Raji (cell line): ENCODE measurements around the gene CTBP1.

Experiments
- POLR2A ChIP-seq: IDR thresholded peaks from 2 replicates; pipeline ENCODE4 v1.6.1; 2011; ENCODE audit warnings: low read depth, low read length, control low read depth; ENCODE audit not compliant: insufficient read depth

CTBP1 gene

GRCh38 chr4:1225272-1226143 lies 23.4 kb downstream of the CTBP1 start:
- TF ChIP-seq POLR2A = no peak

GRCh38 chr4:1223841-1224809 lies 24.8 kb downstream of the CTBP1 start:
- no peak for TF ChIP-seq POLR2A

GRCh38 chr4:1222938-1223690 lies 25.8 kb downstream of the CTBP1 start:
- TF ChIP-seq POLR2A = no peak

GRCh38 chr4:1222036-1222789 lies 26.7 kb downstream of the CTBP1 start:
- TF ChIP-seq POLR2A = no peak

- TF ChIP-seq POLR2A = no peak
Measured at GRCh38 chr4:1221155-1221870, 27.6 kb downstream of the CTBP1 start.

- TF ChIP-seq POLR2A = no peak
Measured at GRCh38 chr4:1220566-1220965, 28.4 kb downstream of the CTBP1 start.

GRCh38 chr4:1219566-1219950 lies 29.4 kb downstream of the CTBP1 start:
- no peak for TF ChIP-seq POLR2A

GRCh38 chr4:1218634-1219565 lies 30.0 kb downstream of the CTBP1 start:
- TF ChIP-seq POLR2A = no peak

GRCh38 chr4:1217366-1217765 lies 31.6 kb downstream of the CTBP1 start:
- TF ChIP-seq POLR2A = no peak

- no peak for TF ChIP-seq POLR2A
Measured at GRCh38 chr4:1216869-1217294, 32.0 kb downstream of the CTBP1 start.

GRCh38 chr4:1216076-1216614 lies 32.8 kb downstream of the CTBP1 start:
- no peak for TF ChIP-seq POLR2A
